AG04450 (cell line): ENCODE results near the gene FEV. TPM values are rescaled to one million over a fixed set of nuclear protein-coding genes. Genes with fewer than 3 reads are reported as not detected.

Experiments used
- CTCF ChIA-PET: fragments of 300-600, 350-600 bp; formaldehyde crosslinking; extraction: SDS; loops from one replicate; lab custom pipeline; 2022; ENCODE audit warnings: antibody characterized with exemption, inconsistent platforms; lab: Charles Lee
- POLR2A ChIA-PET: fragments of 350-600 bp; formaldehyde crosslinking; extraction: SDS; loops from one replicate; lab custom pipeline; 2021; ENCODE audit warnings: antibody characterized with exemption, inconsistent platforms; lab: Yijun Ruan, JAX
- DNase-seq: peaks from one replicate; pipeline ENCODE4 v3.0.0-alpha.2; 2011; ENCODE audit warnings: low read depth, low spot score
- H3K27ac ChIP-seq: one replicate; pipeline ENCODE4 v1.5.1; 2012; ENCODE audit warnings: low read depth, low read length, control low read depth
- H3K27me3 ChIP-seq: one replicate; pipeline ENCODE4 v1.6.0; 2012; ENCODE audit warnings: low read length; ENCODE audit not compliant: control insufficient read depth, insufficient read depth
- H3K4me3 ChIP-seq: 2 replicates; pipeline ENCODE4 v1.5.1; 2011; ENCODE audit warnings: mild to moderate bottlenecking, low read depth, low read length, control low read depth
- H3K9me3 ChIP-seq: 2 replicates; pipeline ENCODE4 v1.5.1; 2012; ENCODE audit warnings: low read length; ENCODE audit not compliant: control insufficient read depth, insufficient read depth
- polyA plus RNA-seq: library from polyadenylated mRNA; depleted of rRNA; stranded (reverse); fragments of >200 nt; gene quantifications from 2 replicates; pipeline ENCODE4 v1.2.3, GENCODE V29; 2011
- TF ChIP-seq, protein P1 (sequence below): IDR thresholded peaks from 2 replicates; pipeline ENCODE4 v1.5.1; 2011; ENCODE audit warnings: low read depth, low read length, control low read depth, inconsistent platforms

Gene FEV
- polyA plus RNA-seq, 1 experiment = not detected

DNA sequence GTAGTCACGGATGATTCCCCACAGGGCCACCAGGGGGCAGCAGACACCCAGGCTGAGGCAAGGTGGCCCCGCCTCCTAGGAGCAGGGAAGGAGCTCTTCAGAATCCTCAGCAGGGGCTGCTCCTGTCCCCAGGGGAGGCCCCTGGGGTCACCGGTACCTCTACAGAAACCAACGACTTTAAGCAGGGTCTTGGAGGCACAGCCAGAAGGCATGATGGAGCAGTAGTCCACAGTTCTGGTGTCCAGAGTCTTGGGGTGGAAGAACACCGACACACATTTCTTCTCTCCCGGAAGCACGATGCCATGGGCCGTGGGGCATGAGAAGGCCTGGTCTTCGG lies 44.8 kb upstream of the FEV start:
- H3K27me3 ChIP-seq = peaks cover 41% of the 10 kb centered on the region
- TF ChIP-seq, protein P1, sequence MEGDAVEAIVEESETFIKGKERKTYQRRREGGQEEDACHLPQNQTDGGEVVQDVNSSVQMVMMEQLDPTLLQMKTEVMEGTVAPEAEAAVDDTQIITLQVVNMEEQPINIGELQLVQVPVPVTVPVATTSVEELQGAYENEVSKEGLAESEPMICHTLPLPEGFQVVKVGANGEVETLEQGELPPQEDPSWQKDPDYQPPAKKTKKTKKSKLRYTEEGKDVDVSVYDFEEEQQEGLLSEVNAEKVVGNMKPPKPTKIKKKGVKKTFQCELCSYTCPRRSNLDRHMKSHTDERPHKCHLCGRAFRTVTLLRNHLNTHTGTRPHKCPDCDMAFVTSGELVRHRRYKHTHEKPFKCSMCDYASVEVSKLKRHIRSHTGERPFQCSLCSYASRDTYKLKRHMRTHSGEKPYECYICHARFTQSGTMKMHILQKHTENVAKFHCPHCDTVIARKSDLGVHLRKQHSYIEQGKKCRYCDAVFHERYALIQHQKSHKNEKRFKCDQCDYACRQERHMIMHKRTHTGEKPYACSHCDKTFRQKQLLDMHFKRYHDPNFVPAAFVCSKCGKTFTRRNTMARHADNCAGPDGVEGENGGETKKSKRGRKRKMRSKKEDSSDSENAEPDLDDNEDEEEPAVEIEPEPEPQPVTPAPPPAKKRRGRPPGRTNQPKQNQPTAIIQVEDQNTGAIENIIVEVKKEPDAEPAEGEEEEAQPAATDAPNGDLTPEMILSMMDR = peak; percentile 95
- peak; percentile 33 for DNase-seq
- ChIA-PET POLR2A (interaction anchor here (1.2 kb wide), 1 partner anchor 124 kb away, joined by 3 read pairs; no protein-coding TSS in a partner anchor), CTCF (interaction anchor here (0.5 to 8.7 kb wide), 50 partner anchors 8 to 323 kb away, joined by 3 to 250 read pairs (median 5); partner anchors contain the start of genes CFAP65 and NHEJ1)
- H3K9me3 ChIP-seq = no peaks in the 10 kb centered on the region; the same call in 1 of the 2 replicates
- no peak overlapping the region for H3K4me3 ChIP-seq
- H3K27ac ChIP-seq = no peak overlapping the region

DNA sequence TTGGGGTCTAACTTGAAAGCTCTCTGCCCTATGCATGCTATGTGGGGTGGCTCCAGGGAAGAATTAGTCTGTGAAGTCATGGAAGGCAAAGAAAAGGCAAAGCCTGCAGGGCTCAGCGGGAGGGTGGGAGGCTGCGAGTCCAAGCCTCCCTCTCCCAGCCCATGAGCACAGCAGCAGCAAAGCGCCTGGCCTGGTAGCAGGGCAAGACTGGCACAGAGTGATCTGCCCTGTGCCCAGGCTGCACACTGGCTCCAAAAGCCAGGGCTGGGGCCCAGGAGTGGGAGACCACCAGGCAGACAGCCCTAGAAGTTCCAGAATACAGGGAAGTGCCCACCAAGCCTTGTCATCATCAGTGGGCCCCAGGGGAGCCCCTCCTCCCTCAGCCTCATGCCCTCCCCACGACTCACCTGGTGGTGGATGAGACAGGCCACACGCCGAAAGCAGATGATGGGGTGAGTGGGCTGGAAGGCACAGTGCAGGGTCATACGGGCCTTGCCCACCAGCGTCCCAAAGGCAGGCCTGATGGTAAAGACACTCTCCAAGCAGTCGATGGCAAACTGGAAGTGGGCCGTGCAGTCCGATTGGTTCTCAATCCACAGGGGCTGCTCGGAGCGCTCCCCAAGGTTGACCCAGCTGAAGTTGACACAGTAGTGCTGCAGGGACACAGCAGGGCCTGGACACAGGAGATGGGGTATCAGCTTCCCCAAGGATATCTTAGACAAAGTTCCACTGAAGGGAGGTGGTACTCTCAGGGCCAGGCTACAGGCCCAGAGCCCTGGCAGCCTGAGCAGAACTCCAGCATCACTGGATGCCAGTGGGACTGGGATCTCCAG lies 44.2 kb upstream of the FEV start:
- peaks cover 37% of the 10 kb centered on the region for H3K27me3 ChIP-seq
- CTCF ChIA-PET = interaction anchor here (0.6 to 8.7 kb wide), 44 partner anchors 9 to 324 kb away, joined by 3 to 250 read pairs (median 5); partner anchors contain the start of genes CFAP65 and NHEJ1
- POLR2A ChIA-PET = interaction anchor here (1.2 kb wide), 1 partner anchor 125 kb away, joined by 3 read pairs; no protein-coding TSS in a partner anchor
- no peaks in the 10 kb centered on the region; the same call in 1 of the 2 replicates for H3K9me3 ChIP-seq
- H3K4me3 ChIP-seq = no peak overlapping the region
- no peak for DNase-seq
- H3K27ac ChIP-seq = no peak overlapping the region
- TF ChIP-seq, protein P1 = no peak

DNA sequence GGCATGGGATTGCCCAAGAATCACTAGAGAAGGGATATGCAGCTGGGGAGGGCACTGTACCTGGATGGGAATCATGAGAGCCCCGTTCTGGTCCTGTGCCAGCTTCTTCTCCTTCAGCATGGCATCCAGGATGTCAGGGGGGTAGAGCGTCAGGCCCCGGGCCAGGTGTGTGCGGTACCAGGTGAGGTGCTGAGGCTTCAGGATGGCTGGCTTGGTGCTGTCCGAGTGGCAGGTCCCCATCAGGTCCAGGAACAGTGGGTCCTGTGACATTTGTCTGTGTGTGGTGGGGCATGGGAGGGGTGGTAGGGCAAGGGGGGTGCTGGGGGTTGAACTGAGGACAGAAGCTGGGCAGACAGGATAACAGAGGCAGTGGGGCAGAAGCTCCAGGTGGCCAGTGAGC lies 43.2 kb upstream of the FEV start:
- no peak overlapping the region for H3K4me3 ChIP-seq
- DNase-seq = no peak
- H3K27me3 ChIP-seq = peaks cover 47% of the 10 kb centered on the region
- ChIA-PET CTCF (interaction anchor here (0.7 to 8.7 kb wide), 4 partner anchors 30 to 166 kb away, joined by 3 to 250 read pairs (median 14); partner anchors contain the start of gene NHEJ1), POLR2A (no interaction called here)
- TF ChIP-seq, protein P1 = no peak
- no peak overlapping the region for H3K27ac ChIP-seq
- no peaks in the 10 kb centered on the region; the same call in 1 of the 2 replicates for H3K9me3 ChIP-seq

DNA sequence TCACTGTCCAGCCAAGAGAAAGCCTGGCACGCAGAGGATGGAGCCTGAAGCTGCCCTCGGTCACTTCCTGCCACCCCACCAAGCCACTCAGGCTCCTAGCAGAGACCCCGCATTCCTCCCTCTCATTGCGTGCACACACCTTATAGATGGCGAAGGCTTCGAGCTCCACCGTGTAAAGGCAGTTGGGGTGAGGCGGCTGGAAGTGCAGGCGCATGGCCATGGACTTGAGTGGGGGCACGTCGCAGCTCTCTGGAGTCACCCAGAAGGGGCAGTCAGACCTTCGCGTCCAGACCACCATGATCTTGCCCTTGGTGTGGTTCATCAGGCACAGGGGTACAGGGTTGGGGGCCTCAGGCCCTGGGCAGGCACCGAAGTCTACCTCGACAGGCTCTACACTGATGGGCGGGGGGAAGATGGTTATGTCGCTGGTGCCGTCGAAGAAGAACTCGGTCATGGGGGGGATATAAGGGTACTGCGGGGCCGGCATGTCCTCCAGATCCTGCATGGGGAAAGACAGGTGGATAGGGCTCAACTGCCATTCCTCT lies 42.6 kb upstream of the FEV start:
- H3K27me3 ChIP-seq = peaks cover 48% of the 10 kb centered on the region
- DNase-seq = no peak
- no peak overlapping the region for H3K27ac ChIP-seq
- no peak overlapping the region for H3K4me3 ChIP-seq
- TF ChIP-seq, protein P1 = no peak
- CTCF ChIA-PET = interaction anchor here (0.7 to 8.7 kb wide), 4 partner anchors 31 to 167 kb away, joined by 3 to 250 read pairs (median 4); partner anchors contain the start of gene NHEJ1
- POLR2A ChIA-PET = no interaction called here
- no peaks in the 10 kb centered on the region; the same call in 1 of the 2 replicates for H3K9me3 ChIP-seq
